ENCODE measurements around the gene GRID2.
A peak's percentile ranks its signal among the peaks of the same experiment; 100 is the strongest.

The GRID2 gene

GRCh38 chr4:93775551-93775950, 1471.8 kb downstream of the GRID2 start:
- no peak for DNase-seq

GRCh38 chr4:93776386-93777080, 1472.8 kb downstream of the GRID2 start:
- no peak for DNase-seq

GRCh38 chr4:93777081-93777460, 1473.3 kb downstream of the GRID2 start:
- DNase-seq = no peak

GRCh38 chr4:93779228-93779627, 1475.5 kb downstream of the GRID2 start:
- DNase-seq = no peak

GRCh38 chr4:93780080-93780479, 1476.3 kb downstream of the GRID2 start:
- DNase-seq = no peak

DNA sequence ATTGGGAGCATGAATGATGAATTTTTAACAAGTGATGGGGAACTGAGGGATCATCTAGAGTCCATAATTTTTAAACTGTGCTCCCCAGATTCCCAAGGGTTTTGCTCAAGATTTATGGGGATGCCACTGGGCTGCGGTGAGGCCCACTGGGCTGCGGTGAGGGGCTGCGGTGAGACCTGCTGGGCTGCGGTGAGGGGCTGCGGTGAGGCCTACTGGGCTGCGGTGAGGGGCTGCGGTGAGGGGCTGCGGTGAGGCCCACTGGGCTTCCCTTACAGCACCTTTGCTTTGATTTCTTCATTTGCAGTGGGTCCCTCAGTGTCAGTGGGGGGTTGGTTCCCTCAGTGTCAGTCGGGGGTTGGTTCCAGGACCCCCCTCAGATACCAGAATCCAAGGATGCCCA, 1477.4 kb downstream of the GRID2 start:
- no peak for DNase-seq

GRCh38 chr4:93786149-93786548, 1482.4 kb downstream of the GRID2 start:
- no peak for DNase-seq

DNA sequence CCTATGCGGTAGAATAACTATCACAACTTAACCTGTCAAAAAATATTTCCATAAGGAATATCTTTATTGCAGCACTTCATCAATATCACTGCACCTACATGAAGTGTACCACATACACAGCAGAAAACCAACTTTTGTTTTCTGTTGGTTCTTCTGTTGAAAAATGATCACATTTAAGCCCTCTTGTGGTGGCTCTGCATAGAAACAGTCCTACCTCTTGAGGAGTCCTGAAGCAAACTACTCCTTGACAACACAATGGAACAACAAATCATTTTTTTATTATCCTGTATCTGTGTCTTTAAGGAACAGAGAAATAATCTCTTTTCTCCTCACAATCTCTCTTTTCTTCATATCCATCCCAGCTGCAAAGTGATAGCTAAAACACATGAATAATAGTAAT, 1484.9 kb downstream of the GRID2 start:
- no peak for DNase-seq

DNA sequence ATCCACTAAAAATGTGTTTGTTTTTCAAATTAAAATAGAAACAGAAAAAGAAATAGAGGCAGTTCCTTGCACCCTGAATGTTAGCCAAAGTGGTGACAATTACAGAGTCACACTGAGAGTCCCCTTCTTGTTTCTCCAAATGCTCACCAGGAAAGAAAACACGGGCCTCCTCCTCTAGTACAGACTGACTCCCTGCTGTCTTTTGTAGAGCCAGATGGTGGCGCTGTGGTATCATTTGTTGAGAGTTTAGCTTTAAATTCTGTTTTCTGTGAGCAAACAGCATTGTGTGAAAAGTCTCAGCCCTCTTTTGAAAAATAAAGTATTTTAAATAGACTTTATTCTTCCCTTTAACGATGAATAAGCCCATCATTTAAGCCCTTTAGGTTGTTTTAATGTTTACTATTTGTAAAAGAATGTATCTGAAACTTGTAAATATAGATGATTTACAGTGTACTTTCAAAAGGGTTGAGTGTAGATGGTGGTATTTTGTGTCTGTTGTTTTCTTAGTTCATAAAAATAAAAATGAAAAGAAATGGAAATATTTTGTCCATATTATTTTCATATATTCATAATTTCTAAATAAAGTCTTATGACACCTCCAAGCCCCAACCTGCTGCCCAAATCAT, 1487.9 kb downstream of the GRID2 start:
- peak; percentile 30 to 43 for DNase-seq

GRCh38 chr4:93802045-93802444, 1498.3 kb downstream of the GRID2 start:
- DNase-seq = no peak

DNA sequence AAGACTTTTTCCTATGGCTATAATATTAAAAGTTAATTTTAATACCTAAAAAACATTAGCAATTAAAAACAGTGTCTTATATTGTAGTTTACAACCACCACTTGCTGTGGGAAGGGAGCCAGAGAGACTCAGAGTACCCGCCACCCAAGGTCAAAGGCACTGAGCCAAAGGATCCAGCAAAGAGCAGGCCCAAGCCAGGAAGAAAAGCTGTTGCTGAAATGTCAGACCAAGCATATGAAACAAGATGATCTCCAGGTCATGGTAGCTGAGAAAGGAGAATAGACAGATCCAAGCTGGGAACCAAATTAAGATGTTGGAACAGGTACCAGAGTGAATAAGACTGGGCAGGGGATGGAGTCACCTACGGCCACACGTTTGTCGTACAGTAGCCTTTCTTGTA, 1506.0 kb downstream of the GRID2 start:
- DNase-seq = no peak

DNA sequence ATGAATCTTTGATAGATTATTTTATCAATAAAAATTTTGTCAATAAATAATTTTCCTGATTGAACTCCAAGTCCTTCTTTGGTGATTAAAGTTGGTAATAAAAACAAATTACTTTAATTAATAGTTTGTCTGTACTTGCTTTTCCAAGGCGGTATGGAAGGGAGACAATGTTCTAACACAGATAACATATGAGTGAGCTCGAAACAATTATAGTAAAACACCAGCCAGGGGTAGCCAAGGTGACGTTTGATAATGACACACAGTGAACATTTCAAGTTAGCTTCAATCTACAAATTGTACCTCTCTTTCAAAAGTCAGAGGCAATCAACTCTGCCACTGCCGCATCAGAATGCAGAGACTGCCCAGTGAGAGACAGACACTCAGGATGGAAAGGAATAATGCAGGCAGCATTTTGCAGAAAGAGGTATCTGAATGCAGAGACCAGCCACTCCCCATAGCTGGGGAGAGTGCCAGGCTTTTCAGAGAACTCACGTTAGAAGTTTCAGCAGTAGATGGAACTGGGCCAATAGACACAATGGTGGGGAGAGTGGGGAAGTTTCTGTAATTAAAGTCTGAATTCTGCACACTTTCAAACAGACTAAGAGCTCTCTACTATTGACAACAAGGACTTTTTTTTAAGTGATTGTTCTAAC, 1506.7 kb downstream of the GRID2 start:
- no peak for DNase-seq

DNA sequence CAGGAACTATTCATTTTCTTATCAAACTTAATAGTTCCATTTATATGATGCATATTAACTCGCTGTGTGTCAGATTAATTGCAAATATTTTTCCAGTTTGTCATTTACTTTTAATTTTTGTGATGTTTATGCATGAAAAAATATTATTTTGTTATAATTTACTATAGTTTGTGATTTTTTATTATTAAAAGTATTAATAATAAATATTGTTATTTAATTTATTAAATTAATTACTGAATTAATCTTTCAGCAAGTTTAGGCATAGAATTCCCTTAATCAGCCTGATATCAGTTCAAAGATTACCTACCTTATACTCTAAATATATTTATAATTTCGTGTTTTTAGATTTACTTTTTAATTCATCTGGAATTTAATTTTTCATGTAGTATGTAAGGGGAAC, 1509.3 kb downstream of the GRID2 start:
- no peak for DNase-seq

DNA sequence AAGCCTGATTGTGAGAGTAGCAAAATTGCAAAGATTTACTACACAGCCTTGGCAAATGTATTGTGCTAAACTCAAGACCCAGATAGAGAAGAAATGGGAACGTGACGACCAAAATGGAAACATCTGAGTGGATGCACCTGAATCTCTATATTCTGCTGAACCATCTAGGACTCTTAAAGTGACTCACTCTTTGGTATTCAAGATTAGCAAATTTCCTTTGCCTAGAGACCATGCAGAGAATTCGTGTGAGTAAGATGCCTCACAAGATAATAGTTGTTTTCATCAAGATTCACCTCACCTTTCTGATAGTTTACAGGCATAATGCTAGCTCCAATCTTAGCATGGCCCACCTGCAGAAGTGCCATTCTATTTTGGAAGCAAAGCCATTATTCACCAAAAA, 1510.4 kb downstream of the GRID2 start:
- no peak for DNase-seq

- no peak for DNase-seq
Observed at GRCh38 chr4:93814722-93815121, 1511.0 kb downstream of the GRID2 start.
